ENCODE measurements around the gene AIPL1. TPM values are rescaled to one million over a fixed set of nuclear protein-coding genes. Genes with fewer than 3 reads are reported as not detected.

AIPL1 gene
- total RNA-seq, 2 donors from 2014 or later = not detected

DNA sequence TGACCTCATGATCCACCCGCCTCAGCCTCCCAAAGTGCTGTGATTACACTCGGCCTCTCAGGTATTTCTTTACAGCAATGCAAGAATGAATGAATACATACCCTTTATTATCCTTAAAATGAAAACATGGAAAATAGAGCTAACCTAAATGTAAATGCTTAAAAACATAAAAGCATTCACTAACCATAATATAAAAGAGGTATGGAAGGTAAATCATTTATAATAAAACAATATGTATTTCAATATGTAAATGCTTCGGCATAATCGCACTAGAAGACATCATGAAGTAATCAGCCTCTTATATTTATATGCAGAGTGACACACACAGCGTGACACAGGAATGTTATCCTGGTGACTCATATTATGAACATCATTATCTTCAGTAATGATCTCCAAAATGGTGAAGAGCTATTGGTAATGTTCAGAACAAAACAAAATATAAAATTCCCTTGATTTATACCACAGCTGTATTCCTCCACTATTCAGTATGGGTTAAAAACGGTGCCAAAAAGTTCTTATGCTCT, 53.9 kb downstream of the AIPL1 start:
- Mint-ChIP-seq H3K27ac (no peak overlapping the region), H3K4me1 (no peaks in the 10 kb centered on the region), H3K36me3 (ENCODE audit: low read depth) (peaks cover 2% of the 10 kb centered on the region), H3K27me3 (peaks cover 65% of the 10 kb centered on the region), H3K4me3 (no peak overlapping the region)
- H3K9me3 ChIP-seq (ENCODE audit: control insufficient read depth, low read length, poor library complexity, severe bottlenecking) = no peaks in the 10 kb centered on the region
- ATAC-seq = no peak
- DNase-seq = no peak

DNA sequence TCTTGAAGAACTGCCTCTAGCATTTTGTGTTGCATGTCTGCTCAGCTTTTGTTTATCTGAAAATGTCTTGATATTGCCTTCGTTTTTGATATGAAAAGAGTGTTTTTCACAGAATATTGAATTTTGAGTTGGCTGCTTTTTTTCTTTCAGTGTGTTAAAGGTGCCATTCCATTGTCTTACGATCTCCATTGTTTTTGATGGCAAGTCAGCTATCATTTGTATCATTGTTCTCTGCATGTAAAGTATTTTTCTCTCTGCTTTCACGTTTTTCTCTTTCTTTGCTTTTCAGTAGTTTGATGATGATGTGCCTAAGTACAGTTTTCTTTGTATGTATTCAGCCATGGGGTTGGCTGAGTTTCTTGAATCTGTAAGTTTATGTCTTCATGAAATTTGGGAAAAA, 57.0 kb downstream of the AIPL1 start:
- peaks cover 57% of the 10 kb centered on the region for H3K27me3 Mint-ChIP-seq
- H3K36me3 Mint-ChIP-seq (ENCODE audit: low read depth) = peaks cover 6% of the 10 kb centered on the region
- no peak for ATAC-seq
- H3K9me3 ChIP-seq (ENCODE audit: control insufficient read depth, low read length, poor library complexity, severe bottlenecking) = no peaks in the 10 kb centered on the region
- no peaks in the 10 kb centered on the region for H3K4me1 Mint-ChIP-seq
- no peak for DNase-seq
- no peak overlapping the region for H3K4me3 Mint-ChIP-seq
- H3K27ac Mint-ChIP-seq = no peak overlapping the region

DNA sequence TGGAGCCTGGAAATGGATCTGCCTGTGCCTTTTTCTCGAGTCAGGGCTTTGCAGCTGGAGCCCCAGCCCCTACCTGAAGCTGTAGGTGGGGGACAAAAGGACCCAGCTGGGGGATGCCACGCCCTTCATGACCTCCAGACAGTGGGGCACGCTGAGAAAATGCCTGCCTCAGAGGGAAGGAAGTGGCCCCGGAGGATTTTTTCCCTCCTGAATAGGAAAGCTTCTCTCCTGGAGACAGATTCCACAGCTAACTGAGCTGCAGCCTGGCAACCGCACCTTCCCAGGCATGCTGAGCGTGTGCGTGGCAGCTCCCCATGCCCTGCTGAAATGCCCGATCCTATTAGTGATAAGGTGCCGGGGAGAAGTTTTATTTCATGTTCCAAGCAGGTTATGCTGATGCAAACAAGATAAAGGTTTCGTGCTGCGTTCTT, 58.0 kb downstream of the AIPL1 start:
- H3K27ac Mint-ChIP-seq = no peak overlapping the region
- H3K4me1 Mint-ChIP-seq = peaks cover 1% of the 10 kb centered on the region
- no peak for DNase-seq

DNA sequence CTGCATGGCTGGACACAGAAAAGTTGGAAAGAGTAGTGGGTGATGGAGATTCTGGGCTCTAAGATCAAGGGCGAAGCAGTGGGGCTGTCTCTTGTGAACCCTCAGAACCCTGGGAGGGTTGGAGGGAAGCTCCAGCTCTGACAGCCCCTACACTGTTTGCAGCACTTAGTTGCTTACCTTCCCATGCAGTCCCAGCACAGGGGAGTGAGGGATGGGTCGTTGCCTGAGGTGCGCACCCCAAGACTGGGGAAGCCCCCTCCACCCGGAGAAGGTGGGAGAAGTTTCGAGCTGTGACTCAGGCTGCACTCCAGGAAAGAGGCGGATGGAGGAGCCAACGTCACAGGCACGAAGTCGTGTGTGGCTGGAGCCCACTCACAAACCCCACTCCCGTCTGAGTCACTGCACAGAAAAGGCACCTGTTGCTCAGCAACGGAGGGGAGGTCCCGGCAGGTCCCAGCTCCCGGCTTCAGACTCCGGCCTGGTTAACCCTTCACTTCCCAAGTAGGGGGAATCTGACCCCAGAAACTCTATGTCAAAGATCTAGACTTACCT, 60.1 kb downstream of the AIPL1 start:
- no peak for ATAC-seq
- peaks cover 3% of the 10 kb centered on the region for H3K4me1 Mint-ChIP-seq
- H3K27ac Mint-ChIP-seq = no peak overlapping the region
- H3K4me3 Mint-ChIP-seq = no peak overlapping the region
- no peak for DNase-seq
- H3K9me3 ChIP-seq (ENCODE audit: control insufficient read depth, low read length, poor library complexity, severe bottlenecking) = no peaks in the 10 kb centered on the region
- peaks cover 38% of the 10 kb centered on the region for H3K27me3 Mint-ChIP-seq
- peaks cover 5% of the 10 kb centered on the region for H3K36me3 Mint-ChIP-seq (ENCODE audit: low read depth)

More for the DNA sequence above, 58.0 kb downstream of the AIPL1 start:
- H3K36me3 Mint-ChIP-seq (ENCODE audit: low read depth) = peaks cover 5% of the 10 kb centered on the region
- H3K27me3 Mint-ChIP-seq = peaks cover 47% of the 10 kb centered on the region
- no peaks in the 10 kb centered on the region for H3K9me3 ChIP-seq (ENCODE audit: control insufficient read depth, low read length, poor library complexity, severe bottlenecking)
- no peak overlapping the region for H3K4me3 Mint-ChIP-seq
- ATAC-seq = no peak

DNA sequence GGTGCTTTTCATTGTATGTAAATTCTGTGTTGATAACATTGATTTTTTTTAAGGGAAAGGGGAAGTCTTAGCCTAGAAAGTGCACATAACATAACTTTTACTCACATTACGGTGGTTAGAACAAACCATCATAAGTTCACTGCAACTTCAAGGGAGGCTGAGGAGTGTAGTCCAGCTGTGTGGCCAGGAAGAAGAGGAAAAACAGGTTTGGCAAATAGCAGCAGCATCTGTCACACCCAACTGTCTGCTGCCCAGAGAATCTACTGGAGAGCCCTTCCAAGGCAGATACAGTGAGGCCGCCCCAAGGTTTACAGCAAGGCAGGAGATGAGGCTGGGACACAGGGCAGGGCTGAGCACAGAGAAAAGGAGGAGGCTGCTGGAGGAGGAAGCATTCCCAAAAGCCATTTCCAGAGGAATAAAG, 60.6 kb downstream of the AIPL1 start:
- Mint-ChIP-seq H3K27me3 (peaks cover 40% of the 10 kb centered on the region), H3K4me3 (no peak overlapping the region), H3K36me3 (ENCODE audit: low read depth) (peaks cover 5% of the 10 kb centered on the region), H3K4me1 (peaks cover 3% of the 10 kb centered on the region), H3K27ac (no peak overlapping the region)
- no peaks in the 10 kb centered on the region for H3K9me3 ChIP-seq (ENCODE audit: control insufficient read depth, low read length, poor library complexity, severe bottlenecking)
- ATAC-seq = no peak
- DNase-seq = no peak

Other genes starting within 250 kb of the AIPL1 start
- gene PIMREG, start 9.3 kb upstream of the AIPL1 start, total RNA-seq = not detected
- under 1 TPM; 0.31 to 0.52 TPM for gene PITPNM3, start 121.4 kb upstream of the AIPL1 start, total RNA-seq
- gene KIAA0753, start 205.6 kb upstream of the AIPL1 start, total RNA-seq = 10 to 100 TPM; 10.8 to 12.1 TPM
- gene TXNDC17, start 205.9 kb upstream of the AIPL1 start, total RNA-seq = 10 to 100 TPM; 10.8 to 16.9 TPM
- 10 to 100 TPM; 32.9 to 36.6 TPM for gene MED31, start 216.5 kb upstream of the AIPL1 start, total RNA-seq
- 1 to 10 TPM; 1.3 to 2.5 TPM for gene C17orf100, start 216.6 kb upstream of the AIPL1 start, total RNA-seq